Thoracic aorta (tissue), 2 donors: ENCODE results near the gene CPA3. TPM values are rescaled to one million over a fixed set of nuclear protein-coding genes. Genes with fewer than 3 reads are reported as not detected.

ENCODE experiments used
- ATAC-seq: fragments of 150-250 bp; one replicate; pipeline ENCODE4 v1.8.0; 2017; ENCODE audit warnings: low read depth; ENCODE audit not compliant: insufficient number of reproducible peaks, low FRiP score
- DNase-seq: peaks from one replicate; pipeline ENCODE4 v3.0.0-alpha.2; 2020; ENCODE audit warnings: low spot score
- H3K27ac ChIP-seq, 2 donors: fragments of 200-600 bp; sonication (generic); 1 replicate in 1 of 2; 2 replicates in 1 of 2; pipeline ENCODE4 v1.5.1; 2016; ENCODE audit warnings: mild to moderate bottlenecking in 2 of 2, moderate library complexity in 2 of 2
- H3K27me3 ChIP-seq: fragments of 200-600 bp; sonication (generic); replicated peaks from 2 replicates; pipeline ENCODE4 v1.6.0; 2016; ENCODE audit warnings: mild to moderate bottlenecking; ENCODE audit not compliant: insufficient read depth
- H3K36me3 ChIP-seq: fragments of 200-600 bp; sonication (generic); one replicate; pipeline ENCODE4 v1.5.1; 2016
- H3K4me1 ChIP-seq, 2 donors: fragments of 200-600 bp; sonication (generic); 1 replicate in 1 of 2; 2 replicates in 1 of 2; pipeline versions ENCODE4 v1.5.1 to v1.6.0; 2016; ENCODE audit warnings: low read depth in 2 of 2, mild to moderate bottlenecking in 1 of 2; ENCODE audit not compliant: control insufficient read depth in 1 of 2
- H3K4me3 ChIP-seq: fragments of 200-600 bp; sonication (generic); 2 replicates; pipeline ENCODE4 v1.5.1; 2016; ENCODE audit warnings: mild to moderate bottlenecking
- H3K9me3 ChIP-seq: fragments of 200-600 bp; sonication (generic); 2 replicates; pipeline ENCODE4 v1.5.1; 2016
- total RNA-seq, 2 donors: library from RNA; depleted of rRNA; stranded (reverse); fragments of >200 nt; gene quantifications; one replicate each; pipeline versions ENCODE4 v1.1.0 to v1.2.3, GENCODE V29; 2016
- TF ChIP-seq, protein P1 (sequence below): fragments of 200-600 bp; sonication (generic); IDR thresholded peaks from one replicate; pipeline ENCODE4 v1.5.1; 2019; ENCODE audit warnings: antibody characterized with exemption

Gene CPA3
- total RNA-seq, 2 donors from 2014 or later, result 19.5 to 31.8 TPM

DNA sequence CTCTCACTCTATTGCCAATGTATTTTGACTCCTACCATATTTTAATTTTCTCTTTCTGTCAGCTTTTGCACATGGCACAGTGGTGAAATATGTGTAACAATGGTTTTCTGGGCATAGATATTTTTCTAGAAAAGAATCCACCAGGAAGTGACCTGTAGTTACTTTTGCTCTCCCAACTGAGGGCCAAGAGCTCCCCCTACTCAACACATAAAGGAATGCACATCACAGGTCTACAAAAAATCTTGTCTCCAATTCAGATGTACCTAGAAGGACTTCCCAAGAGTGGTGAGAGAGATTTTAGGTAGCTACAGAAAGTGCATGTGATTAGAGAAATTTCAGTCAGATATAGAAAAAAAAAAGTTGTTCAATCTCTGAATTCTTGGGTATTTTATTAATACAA is 15.6 kb downstream of the CPA3 start:
- TF ChIP-seq, protein P1, sequence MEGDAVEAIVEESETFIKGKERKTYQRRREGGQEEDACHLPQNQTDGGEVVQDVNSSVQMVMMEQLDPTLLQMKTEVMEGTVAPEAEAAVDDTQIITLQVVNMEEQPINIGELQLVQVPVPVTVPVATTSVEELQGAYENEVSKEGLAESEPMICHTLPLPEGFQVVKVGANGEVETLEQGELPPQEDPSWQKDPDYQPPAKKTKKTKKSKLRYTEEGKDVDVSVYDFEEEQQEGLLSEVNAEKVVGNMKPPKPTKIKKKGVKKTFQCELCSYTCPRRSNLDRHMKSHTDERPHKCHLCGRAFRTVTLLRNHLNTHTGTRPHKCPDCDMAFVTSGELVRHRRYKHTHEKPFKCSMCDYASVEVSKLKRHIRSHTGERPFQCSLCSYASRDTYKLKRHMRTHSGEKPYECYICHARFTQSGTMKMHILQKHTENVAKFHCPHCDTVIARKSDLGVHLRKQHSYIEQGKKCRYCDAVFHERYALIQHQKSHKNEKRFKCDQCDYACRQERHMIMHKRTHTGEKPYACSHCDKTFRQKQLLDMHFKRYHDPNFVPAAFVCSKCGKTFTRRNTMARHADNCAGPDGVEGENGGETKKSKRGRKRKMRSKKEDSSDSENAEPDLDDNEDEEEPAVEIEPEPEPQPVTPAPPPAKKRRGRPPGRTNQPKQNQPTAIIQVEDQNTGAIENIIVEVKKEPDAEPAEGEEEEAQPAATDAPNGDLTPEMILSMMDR, result no peak
- DNase-seq, result no peak
- Histone ChIP-seq H3K36me3 (no peaks in the 10 kb centered on the region), H3K4me1 (no peaks in the 10 kb centered on the region), H3K27me3 (no peaks in the 10 kb centered on the region), H3K27ac (no peak overlapping the region), H3K4me3 (no peak overlapping the region), H3K9me3 (no peaks in the 10 kb centered on the region)
- ATAC-seq, result no peak

DNA sequence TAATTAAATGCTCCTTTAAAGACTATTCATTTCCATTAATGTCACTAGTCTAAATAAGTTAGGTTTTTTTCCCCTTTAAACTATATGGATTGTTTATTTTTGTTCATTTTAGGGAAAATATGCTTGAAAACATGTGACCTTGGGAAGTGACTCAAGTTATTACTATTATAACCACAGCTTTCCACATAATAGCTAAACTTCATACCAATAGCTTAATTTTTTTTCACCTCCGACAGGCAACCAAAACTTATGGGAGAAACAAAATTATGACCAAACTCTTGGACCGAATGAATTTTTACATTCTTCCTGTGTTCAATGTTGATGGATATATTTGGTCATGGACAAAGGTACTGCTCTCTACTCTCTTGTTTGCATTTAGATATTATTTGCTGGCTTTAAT is 16.2 kb downstream of the CPA3 start:
- no peaks in the 10 kb centered on the region for H3K36me3 ChIP-seq
- ATAC-seq, result no peak
- no peak overlapping the region for H3K27ac ChIP-seq
- no peaks in the 10 kb centered on the region for H3K9me3 ChIP-seq
- no peak overlapping the region for H3K4me3 ChIP-seq
- no peaks in the 10 kb centered on the region for H3K27me3 ChIP-seq
- no peaks in the 10 kb centered on the region for H3K4me1 ChIP-seq
- DNase-seq, result no peak
- TF ChIP-seq, protein P1, result no peak

DNA sequence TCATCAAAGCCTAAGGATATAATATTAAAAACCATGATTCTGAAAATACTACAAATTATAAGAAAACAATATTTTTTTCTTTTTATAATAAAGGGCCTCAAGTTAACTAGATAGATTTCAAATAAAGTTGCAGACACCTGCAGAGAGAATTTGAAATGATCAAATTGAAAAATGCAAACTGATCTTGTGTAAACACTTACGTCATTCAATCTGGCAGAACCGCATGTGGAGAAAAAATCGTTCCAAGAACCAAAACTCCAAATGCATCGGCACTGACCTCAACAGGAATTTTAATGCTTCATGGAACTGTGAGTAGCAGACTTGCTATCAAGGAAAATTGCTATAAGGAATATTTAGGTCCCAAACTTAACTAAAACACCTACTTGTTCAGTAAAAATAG is 17.2 kb downstream of the CPA3 start:
- TF ChIP-seq, protein P1, result no peak
- Histone ChIP-seq H3K36me3 (no peaks in the 10 kb centered on the region), H3K4me3 (no peak overlapping the region), H3K4me1 (no peaks in the 10 kb centered on the region), H3K27me3 (no peaks in the 10 kb centered on the region), H3K9me3 (no peaks in the 10 kb centered on the region), H3K27ac (no peak overlapping the region)
- ATAC-seq, result no peak
- DNase-seq, result no peak

DNA sequence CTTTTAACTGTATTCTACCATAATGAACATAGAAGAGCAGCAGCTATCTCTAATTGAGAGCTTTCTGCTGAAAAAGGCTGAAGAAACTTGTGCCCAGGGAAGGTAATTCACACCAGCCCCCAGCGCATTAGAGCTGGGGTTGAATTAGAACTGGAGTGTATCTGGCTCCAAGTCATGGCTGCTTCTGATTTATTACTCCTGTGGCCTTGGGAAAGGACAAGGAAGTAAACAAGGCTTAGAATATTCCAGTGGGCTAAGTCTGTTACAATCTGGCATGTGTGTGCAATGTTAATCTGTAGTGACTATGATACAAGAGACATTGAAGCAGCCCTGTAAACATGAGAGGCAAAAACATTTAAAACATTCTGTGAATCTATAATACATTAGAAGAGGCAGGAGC is 18.1 kb downstream of the CPA3 start:
- TF ChIP-seq, protein P1, result no peak
- Histone ChIP-seq H3K27me3 (no peaks in the 10 kb centered on the region), H3K4me1 (no peaks in the 10 kb centered on the region), H3K27ac (no peak overlapping the region), H3K36me3 (no peaks in the 10 kb centered on the region), H3K4me3 (no peak overlapping the region), H3K9me3 (no peaks in the 10 kb centered on the region)
- DNase-seq (no peak), ATAC-seq (no peak)

DNA sequence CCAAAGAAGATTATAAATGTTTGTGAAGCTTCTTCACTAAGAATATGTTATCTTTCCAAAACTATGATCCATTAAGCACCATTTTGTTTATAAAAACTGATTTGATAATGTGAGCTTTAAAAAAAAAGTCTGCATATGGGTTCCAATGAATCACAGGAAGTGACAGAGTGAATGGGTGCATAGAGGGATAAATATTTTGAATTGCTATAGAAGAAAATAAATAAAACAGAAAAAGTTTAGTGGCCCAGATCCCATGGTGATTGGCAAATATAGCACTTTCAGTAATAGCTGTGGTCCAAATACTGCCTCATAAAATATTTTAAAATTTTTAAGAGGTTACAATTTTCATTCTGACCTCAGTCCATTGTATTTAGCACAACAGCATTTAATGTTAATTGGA is 19.2 kb downstream of the CPA3 start:
- Histone ChIP-seq H3K27ac (no peak overlapping the region), H3K4me1 (no peaks in the 10 kb centered on the region), H3K36me3 (no peaks in the 10 kb centered on the region), H3K9me3 (no peaks in the 10 kb centered on the region), H3K4me3 (no peak overlapping the region), H3K27me3 (no peaks in the 10 kb centered on the region)
- TF ChIP-seq, protein P1, result no peak
- DNase-seq (no peak), ATAC-seq (no peak)
